C4-2B (cell line): Measurements from ENCODE around the gene EVA1C.
A peak's percentile ranks its signal among the peaks of the same experiment; 100 is the strongest.
"Not testable (repeated sequence)": the region's sequence is repeated elsewhere in the genome, so short reads cannot be mapped to it uniquely, and the experiment has no call there.

ENCODE experiments used
- H3K27ac ChIP-seq: fragments of 450-650 bp; 2 replicates; pipeline ENCODE4 v1.5.1; 2017
- CTCF ChIP-seq: fragments of 450-650 bp; conservative IDR thresholded peaks from 2 replicates; pipeline ENCODE4 v1.5.1; 2017; ENCODE audit warnings: mild to moderate bottlenecking
- ZFX ChIP-seq: fragments of 450-650 bp; IDR thresholded peaks from 2 replicates; pipeline ENCODE4 v1.6.1; 2017

Gene EVA1C

GRCh38 chr21:32381571-32381970, 30.9 kb upstream of the EVA1C start:
- TF ChIP-seq ZFX (no peak), CTCF (no peak)
- no peak overlapping the region for H3K27ac ChIP-seq

GRCh38 chr21:32382108-32382644, 30.3 kb upstream of the EVA1C start:
- no peak overlapping the region for H3K27ac ChIP-seq
- no peak for TF ChIP-seq CTCF
- TF ChIP-seq ZFX = no peak

DNA sequence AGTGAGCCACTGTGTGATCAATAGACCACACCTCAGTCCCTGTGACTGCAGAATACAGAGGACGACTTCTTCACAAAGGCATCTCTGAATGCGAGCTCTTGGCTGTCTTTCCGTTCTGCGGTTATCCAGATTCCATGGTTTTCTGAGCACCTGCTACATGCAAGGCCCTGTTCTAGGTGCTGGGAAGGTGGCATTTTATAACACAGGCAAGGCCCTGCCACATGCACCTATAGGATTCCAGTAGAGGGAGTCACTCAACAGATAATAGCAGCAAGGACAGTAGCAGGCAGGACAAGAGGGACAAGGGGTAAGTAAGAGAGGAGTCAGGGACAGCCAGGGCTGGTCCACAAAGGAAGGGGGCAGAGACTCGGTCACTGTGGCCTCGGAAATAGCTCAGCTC, 28.7 kb upstream of the EVA1C start:
- no peak overlapping the region for H3K27ac ChIP-seq
- TF ChIP-seq ZFX (no peak), CTCF (no peak)

- peak overlapping the region; percentile 32 for H3K27ac ChIP-seq
- no peak for TF ChIP-seq ZFX
- TF ChIP-seq CTCF = no peak
Observed at GRCh38 chr21:32386195-32386870, 26.2 kb upstream of the EVA1C start.

- TF ChIP-seq ZFX = no peak
- TF ChIP-seq CTCF = no peak
- H3K27ac ChIP-seq = peak overlapping the region; percentile 32
Observed at GRCh38 chr21:32387151-32387550, 25.4 kb upstream of the EVA1C start.

DNA sequence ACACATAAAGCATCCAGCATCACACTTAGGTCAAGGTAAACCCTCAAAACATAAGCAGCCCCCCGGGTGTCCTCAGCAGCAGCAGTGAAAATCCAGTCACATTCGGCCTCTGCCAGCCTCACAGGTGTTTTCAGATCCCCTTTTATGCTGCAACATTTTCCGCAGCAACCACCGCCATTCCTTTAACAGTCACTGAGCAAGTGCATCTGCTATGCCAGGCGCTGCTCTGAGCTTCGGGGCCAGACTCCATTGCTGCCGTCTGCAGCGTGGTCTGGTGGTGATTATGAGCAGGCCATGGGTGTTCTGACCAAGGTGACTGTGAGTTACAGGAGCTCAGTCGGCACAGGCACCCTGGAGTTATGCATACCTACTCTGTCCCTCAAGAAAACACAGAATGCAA, 24.2 kb upstream of the EVA1C start:
- no peak overlapping the region for H3K27ac ChIP-seq
- TF ChIP-seq CTCF (no peak), ZFX (no peak)

GRCh38 chr21:32389337-32390015, 23.0 kb upstream of the EVA1C start:
- H3K27ac ChIP-seq = no peak overlapping the region
- TF ChIP-seq CTCF = no peak
- TF ChIP-seq ZFX = no peak

GRCh38 chr21:32390537-32391224, 21.8 kb upstream of the EVA1C start:
- H3K27ac ChIP-seq = not testable (repeated sequence)
